GM18858 (cell line): Measurements from ENCODE around the gene DCP2.

Experiments
- ATAC-seq: cut with Tn5 transposase; IDR thresholded peaks from one replicate; pipeline ENCODE4 v1.9.1; 2021; ENCODE audit not compliant: unreplicated experiment

The DCP2 gene

GRCh38 chr5:113042491-113043243 lies 66.1 kb downstream of the DCP2 start:
- no peak for ATAC-seq

DNA sequence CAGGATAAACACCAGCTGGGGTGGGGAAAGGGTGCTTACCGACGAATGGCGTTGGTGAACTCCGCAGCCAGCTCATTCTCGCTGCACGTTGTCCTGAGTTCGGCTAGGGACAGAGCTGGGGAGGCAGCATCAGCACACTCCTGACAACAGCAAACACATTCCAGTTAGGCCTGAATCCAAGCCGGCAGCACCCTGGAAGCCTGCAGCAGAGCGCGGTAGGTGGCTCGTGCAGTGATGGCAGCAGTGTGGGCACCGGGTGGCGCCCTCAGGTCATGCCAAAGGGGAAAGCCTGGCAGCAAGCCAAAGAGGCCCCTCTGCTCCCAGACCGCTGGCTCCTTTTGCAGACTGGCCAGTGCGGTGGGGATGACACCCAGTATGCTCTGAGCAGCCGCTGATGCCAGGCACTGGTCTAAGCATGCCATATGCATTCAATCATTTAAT lies 66.9 kb downstream of the DCP2 start:
- no peak for ATAC-seq

GRCh38 chr5:113044776-113045465 lies 68.3 kb downstream of the DCP2 start:
- no peak for ATAC-seq

DNA sequence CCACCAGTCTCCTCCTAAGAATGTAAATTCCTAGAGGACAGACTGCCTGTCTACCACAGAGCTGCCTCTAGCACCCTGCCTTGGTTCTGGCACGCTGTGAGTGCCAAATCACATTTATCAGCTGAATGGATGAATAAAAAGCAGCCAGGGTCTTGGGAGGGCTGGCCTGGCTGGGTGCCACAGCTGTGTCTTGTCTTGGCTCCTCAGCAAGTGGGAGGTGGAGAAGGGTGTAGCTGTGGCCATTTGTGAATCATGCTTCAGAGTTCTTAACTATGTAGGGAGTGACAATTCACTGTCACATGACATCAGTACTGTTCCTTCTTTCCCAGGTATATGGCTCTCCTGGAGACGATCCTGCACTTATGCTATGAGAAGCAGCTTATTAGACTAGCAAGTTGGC lies 70.6 kb downstream of the DCP2 start:
- ATAC-seq = no peak

GRCh38 chr5:113047733-113048652 lies 71.4 kb downstream of the DCP2 start:
- ATAC-seq = peak; percentile 94

GRCh38 chr5:113048931-113049330 lies 72.3 kb downstream of the DCP2 start:
- ATAC-seq = no peak

GRCh38 chr5:113050721-113051382 lies 74.3 kb downstream of the DCP2 start:
- no peak for ATAC-seq

DNA sequence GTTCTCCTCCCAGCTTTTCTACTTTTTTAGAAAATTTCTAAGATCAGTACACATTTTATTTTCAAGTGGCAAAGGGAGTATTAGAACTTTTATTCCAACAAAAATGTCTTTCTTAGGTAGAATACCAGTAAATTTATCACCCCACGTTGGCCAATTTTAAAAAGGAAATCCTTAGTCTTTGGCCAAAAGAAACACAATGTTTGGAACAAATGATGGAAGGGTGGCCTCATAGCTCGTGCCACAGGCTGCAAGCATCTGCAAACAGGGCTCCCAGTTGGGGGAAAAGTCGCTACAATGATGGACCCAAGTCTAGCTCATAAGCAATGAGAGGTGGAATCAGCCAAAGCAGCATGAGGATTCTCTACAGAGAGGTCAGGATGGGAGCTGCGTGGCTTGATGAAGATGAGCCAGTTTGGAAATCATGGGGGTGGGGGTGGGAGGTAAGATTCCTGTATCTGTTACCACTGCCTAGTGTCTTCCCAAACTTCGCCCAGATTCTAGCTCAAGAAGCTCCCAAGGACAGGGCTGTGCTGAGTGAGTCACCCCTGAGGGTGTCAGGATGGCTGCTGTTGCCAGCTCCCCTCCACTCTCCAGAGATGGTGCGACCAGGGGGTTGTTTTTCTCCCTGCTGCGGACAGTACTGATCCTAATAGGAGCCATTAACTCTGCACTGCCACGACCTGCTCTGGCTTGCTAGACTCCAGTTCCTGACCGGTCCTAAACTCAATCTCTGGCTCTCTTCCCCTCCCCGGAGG lies 75.6 kb downstream of the DCP2 start:
- ATAC-seq = no peak

DNA sequence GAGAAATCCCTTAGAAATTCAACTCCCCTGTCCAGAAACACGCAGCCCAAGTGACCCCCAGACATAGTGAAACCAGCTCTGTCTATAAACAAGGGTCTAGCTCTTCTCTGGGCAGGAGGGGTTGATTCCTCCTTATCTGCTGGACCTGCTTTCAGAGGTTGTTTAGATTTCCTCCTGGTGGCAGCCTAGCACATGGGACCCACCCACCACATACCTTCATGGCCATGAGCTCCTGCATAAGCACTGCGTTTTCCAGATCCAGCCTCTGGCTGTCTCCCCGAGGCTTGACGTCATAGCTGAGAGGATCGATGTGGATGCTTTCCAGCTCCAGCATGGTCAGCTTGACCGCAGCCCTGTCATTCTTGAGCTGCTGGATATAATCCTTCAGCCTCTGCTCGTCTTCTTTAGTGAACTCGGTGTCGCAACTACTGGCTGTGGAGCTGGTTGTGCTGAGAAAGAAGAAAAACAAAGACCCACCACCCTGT lies 77.0 kb downstream of the DCP2 start:
- ATAC-seq = no peak

DNA sequence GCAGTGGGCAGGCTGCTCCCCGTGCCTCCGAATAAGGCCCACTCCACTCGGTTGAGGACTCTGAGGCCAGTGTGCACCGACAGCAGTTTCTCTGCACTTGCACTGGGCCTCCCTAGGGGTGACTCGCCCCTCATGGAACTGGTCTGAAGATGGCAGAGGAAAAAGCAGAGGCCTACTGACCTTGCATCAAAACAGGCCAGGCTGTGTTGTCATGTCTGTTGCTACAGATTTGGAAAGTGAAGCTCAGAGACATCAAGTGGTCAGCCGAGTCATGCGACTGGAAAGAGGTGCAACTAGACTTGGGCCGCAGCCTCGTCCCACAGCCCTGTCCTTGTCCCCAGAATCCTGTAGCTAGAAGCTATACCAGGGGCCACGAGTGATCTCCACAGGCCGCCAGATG lies 78.3 kb downstream of the DCP2 start:
- ATAC-seq = no peak

DNA sequence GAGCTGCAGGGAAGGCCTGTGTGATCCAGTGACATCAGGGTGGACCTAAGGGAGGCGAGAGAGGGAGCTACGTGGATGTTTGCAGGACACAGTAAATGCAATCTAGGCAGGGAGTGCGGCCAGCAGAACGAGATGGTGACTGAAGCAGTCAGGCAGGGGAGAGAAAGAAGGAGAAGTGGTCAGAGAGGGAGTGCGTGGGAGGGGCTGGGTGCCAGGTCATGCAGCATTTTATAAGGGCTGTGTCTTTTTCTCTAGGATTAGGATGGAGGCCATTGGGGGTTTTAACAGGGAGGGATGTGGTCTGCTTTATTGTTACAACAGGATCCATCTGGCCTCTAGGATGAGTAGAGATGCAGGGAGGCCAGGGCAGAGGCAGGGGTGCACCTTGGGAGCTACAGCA lies 80.4 kb downstream of the DCP2 start:
- no peak for ATAC-seq

DNA sequence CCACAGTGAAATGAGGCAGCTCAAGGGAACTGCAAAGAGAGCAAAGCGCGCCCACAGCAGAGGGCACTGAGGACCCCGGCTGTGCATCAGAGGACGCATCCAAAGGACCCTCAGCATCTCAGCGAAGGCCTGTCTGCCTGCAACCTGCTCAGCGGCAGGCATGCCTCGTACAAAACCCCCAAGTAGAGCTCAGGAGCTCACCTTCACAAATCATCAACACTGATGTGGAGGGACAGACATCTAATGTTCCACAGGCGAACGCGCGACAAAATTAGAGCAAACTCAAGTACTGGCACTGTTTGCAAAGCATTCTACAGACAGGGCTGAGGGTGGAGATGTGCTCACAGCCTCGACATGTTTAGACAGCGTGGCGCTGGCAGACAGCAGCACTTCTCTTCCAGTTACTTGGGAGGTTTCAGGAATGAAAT lies 81.0 kb downstream of the DCP2 start:
- no peak for ATAC-seq

GRCh38 chr5:113058269-113058668 lies 81.7 kb downstream of the DCP2 start:
- no peak for ATAC-seq

DNA sequence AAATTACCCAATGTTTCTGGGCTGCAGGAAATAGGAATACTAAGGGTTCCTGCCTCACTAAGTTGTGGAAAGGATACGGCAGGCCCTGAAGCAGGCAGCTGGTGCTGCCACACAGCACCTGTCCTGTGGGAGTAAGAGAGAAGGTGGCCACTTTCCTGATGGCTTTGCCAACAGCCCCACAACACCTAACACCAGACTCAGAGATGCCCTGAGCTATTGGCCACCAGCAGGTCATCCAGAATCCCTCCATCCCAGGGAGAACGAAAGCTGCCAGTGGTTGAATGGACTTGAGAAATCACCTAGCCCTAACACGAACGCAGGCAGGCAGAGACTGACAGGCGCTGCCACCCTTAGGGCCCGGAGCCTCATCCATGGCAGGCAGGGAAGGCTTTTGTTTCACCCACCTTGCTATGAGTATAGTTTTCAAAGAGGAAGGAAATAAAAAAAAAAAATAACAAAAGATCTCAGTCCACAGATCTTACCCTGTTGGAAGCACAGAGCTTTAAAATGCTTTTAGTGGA lies 82.2 kb downstream of the DCP2 start:
- ATAC-seq = no peak

DNA sequence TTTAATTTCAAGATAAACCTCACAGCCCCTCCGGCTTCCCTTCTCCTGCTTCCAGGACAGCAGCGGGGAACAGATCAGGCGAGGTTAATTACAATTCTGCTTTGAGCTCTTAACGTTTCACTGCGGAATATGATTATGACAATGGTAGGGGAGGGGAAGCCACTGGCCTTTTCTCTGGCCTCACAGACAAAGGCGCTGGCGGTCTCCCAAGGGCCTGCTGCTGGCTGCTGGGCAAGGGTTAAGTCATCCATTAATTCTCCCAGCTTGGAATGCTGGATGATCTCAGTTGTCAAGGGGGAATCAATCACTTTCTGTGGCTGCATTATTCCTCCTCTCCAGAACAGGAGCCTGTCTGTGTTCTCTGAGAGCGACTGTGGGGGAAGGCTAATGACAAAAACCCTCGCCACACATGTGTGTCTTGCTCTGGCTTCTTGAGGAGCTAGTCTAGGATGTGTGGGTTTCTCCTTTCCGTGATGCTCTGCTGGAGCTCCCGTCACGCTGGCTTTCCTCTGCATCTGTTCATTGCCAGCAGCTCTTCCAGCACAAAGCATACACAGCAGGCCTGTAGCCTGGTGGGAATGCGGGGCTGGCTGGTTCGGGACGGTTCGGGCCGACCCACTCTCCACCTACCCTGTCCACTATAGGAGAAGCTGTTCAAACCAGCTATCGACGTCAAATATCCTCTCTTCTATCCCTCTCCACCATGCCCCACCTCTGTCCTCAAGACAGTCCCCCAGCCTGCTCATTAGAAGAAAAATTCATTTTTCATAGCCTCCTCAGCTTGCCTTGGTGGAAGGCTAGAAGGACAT lies 82.8 kb downstream of the DCP2 start:
- ATAC-seq = no peak

DNA sequence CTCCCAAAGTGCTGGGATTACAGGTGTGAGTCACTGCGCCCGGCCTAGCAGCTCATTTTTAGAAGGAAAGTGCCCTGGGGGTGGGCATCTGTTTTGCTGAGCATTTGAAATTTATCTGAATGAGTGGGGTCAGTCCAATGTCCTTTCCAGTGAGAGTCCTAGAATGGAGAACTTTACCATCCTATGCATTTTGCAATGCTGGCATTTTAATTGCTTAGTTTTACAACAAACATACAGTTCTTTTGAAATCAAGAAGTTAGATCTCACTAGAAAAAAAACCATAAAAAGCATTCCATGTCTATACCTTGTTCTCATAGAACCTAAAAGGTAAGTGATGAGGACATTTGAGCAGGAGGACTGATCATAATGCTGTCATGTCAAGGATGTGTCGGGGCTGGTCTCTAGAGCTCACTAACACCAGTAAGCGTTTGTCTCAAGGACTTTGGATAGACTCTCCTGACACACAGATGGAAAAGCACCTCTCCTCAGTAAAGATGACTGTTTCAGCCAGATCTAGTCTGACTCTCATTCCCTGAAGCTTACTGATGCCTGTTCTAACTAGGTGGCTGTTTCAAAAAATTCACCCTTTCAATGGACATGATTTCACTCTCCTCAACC lies 83.9 kb downstream of the DCP2 start:
- ATAC-seq = no peak

- peak; percentile 42 for ATAC-seq
Observed at GRCh38 chr5:113061846-113062780, 85.5 kb downstream of the DCP2 start.
